ENCODE results near the gene ZNF841.
"Not testable (repeated sequence)": the region's sequence is repeated elsewhere in the genome, so short reads cannot be mapped to it uniquely, and the experiment has no call there.

ZNF841 gene

DNA sequence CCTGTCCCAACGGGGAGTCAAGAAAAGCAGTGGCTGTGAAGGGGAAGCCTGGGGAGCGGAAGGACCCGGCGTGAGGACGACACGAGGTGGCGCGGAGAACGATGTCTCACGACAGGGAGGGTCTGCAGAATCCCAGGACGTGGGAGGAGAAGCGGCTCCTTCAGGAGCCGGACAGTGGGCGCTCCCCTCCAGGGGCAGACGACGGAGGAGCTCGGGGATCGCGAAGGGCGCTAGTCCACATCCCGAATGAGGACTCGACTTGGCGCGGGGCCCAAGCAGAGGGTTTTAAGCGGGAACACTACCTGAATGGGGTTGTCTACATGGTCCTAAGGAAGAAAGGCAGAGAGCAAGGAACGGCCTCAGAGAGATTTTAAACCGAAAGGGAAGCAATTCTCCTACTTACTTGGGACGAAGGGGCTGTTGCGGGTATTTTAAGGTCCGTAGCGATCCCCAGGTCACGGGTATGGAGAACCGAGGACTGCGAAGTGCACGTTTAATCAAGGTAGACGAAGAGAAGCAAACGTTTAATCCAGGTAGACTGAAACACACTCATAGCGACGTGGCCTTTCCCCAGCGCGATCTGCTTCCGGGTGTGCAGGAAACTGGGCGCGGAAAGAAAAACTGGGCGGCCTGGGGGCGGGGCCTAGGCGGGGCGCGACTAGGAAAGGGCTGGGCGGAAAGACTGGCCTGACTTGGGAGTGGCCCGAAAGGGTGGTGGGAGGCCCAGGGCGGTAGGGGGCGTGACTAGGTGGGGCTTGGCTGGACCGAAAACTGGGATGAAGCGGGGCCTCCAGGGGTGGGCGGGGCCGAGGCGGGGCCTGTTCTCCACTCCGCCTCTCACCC, at the start of gene ZNF841:
ZNF841 (minus strand) TSS at position 594 of the 843 bp plus-strand sequence. CDS start 10,964 bp downstream, outside the sequence.
- DNase-seq, result peak; percentile 65 to 76 (median 68)

DNA sequence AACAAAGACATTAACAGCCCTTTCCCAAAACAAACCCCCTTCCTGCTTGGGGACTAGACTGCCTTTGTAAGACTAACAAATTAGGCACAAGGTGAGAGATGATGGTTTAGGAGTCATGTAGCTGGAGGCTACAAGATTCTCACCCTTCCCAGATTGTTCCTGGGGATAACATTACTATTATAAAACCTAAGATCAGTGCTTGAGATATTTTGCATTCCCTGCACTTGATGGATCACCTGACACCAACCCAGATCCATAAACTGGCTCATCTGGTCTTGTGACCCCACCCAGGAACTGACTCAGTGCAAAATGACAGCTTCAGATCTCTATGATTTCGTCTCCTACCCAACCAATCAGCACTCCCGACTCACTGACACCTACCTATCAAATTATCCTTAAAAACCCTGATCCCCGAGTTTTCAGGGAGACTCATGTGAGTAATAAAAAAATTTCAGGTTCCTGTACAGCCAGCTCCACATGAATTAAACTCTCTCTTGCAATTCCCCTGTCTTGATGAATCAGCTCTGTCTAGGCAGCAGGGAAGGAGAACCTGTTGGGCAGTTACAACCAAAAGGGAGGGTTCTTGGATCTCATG, 46.5 kb upstream of the ZNF841 start:
- no peak for DNase-seq

DNA sequence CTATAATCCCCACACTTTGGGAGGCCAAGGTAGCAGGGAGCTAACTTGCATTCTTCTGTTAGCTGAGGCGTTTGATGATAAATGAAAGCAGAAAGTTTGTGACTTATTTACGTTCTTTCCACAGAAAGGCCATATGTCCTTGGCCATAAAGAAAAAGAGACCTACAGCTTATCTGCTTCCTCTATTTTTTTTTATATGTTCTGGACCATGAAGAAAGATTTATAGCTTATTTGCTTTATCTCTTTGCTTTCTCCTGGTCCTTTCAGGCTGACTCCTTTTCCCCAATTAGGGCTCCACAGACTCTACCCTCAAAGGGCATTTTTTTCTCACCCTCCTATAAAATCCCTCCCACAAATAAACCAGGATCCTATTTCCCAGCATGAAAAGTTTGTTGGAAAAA, 45.6 kb upstream of the ZNF841 start:
- no peak for DNase-seq

DNA sequence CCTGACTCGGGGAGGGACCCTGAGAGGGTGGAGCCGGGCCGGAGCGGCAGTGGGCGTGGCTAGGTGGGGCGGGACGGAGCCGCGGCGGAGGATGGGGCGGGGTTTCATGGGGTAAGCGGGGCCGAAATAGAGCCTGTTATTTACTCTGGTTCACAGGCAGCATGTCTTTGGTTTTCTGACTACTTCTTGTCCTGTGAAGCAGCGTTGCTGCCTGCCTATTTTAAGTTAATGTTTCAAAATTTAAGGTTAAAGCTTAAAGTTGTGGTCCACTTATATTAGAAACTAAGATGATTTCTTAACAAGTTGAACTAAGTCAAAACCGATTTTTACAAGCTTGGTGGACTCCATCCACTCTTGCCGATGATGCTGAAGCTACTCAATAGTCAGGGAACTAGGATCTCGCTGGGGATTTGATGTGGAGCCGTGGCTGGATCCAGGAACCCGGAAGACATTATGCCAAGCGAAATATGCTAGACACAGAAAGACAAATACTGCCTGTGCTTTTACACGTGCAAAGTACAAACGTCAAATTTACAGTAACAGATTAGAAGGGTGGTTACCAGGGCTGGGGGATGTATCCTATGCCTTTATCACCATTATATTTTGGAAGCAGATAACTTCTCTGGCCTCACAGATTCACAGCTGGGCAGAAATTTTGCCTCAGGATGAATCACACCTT, 44.6 kb upstream of the ZNF841 start:
- DNase-seq, result peak; percentile 93 to 98 (median 95)

DNA sequence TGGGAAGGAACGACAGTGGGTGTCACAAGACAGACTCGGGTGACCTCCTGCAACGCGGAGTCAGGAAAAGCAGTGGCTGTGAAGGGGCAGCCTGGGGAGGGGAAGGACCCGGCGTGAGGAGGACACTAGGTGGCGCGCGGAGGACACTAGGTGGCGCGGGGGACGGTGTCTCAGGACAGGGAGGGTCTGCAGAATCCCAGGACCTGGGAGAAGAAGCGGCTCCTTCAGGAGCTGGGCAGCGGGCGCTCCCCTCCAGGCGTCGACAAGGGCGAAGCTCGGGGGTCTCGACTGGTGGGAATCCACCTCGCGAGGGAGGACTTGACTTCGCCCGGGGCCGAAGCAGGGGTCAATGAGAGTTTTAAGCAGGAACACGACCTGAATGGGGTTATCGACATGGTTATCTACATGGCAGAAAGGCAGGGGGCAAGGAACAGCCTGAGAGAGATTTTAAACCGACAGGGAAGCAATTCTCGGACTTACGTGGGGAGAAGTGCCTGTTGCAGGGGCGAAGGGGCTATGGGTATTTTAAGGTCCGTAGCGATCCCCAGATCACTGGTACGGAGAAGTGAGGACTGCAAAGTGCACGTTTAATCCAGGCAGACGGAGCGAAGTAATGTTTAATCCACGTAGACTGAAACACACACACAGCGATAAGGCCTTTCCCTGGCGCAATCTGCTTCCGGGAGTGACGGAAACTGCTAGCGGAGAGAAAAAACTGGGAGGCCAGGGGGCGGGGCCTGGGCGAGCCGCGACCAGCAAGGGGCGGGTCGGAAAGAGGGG, 43.9 kb upstream of the ZNF841 start, which contains the start of gene ZNF616:
ZNF616 (minus strand) TSS at position 687 of the 780 bp plus-strand sequence. CDS start 9,426 bp downstream, outside the sequence.
- DNase-seq, result peak; percentile 57 to 60 (median 58)

DNA sequence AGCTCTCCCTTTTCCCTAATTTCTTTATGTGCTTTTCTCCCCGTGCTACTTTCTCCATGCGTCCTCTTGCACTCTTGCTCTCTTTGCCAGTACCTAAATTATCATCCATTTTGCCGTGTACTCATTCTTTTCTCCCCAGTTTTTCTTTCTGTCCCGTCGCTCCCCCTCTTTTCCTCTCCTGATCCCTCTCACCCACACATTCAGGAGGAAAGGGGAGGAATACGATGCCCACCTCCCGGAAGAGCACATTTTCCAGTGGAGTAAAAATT, 43.4 kb upstream of the ZNF841 start:
- no peak for DNase-seq

DNA sequence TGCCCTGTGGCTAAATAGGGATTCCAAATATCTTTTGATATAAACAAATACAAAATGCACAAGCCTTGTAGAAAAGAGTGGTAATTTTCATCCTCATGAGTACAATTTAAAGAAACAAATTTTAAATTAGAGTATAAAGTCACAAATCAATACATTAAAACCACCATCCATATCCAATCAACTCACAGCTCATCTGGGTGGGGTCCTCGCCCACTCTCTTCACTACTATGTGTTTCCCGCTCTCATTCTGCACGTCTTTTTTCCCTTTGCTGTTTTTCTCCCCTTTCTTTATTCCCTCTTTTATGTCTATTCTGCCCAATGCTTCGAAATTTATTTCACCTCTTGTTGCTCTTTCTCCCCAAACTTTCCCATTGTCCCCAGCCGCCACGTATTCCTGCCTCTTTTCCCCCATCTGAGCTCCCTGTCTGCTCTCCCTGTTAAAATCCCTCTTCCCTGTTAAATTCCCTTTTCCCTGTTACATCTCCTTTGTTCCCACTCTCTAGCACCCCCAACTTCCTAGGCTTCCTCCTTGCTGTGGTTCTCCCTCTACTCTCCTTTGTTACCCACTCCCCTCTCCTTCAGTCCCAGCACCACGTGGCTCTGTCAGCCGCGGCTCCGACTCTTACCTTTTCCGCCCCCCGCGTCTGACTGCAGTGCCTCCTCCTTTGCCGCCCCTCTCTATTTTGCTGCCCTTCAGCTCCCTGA, 42.9 kb upstream of the ZNF841 start:
- DNase-seq, result peak in 1 of 4 experiments; percentile 1

DNA sequence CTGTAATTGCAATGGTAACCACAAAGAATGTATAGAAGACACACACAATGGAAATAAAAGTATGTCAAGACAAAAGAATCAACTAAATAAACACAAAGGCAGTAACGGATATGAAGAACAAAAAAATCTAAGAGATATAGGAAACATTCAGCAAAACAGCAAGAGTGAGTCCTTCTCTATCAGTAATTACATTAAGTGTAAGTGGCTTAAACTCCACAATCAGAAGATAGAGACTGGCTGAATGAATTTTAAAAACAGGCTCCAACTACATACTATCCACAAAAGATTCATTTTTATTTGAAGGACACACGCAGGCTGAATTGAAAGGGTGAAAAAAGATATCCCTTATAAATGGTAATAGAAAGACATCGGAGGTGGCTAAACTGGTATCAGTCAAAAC, 24.7 kb upstream of the ZNF841 start:
- no peak for DNase-seq

DNA sequence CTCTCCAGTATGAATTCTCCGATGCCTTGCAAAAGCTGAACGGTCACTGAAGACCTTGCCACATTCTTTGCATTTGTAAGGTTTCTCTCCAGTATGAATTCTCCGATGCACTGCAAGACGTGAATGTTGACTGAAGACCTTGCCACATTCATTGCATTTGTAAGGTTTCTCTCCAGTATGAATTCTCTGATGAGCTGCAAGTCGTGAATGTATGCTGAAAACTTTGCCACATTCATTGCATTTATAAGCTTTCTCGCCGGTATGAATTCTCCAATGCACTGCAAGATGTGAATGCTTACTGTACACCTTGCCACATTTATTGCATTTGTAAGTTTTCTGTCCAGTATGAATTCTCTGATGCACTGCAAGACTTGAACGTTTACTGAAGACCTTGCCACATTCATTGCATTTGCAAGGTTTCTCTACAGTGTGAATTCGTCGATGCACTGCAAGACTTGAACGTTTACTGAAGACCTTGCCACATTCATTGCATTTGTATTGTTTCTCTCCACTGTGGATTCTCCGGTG, 20.0 kb upstream of the ZNF841 start:
- DNase-seq, result no peak

DNA sequence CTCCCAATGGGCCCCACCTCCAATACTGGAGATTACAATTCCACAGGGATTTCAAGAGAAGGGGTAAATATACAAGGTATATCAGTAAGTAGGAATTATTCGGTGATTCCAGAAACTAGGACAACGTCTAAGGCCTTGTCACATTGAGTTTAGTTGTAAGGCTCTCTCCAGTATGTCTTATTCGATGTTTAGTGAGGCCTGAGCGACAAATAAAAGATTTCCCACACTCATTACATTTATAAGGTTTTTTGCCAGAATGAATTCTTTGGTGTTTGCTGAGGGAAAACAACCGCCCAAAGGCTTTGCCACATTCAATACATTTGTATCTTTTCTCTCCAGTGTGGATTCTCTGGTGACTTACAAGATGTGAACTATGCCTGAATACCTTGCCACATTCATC, 19.1 kb upstream of the ZNF841 start:
- no peak for DNase-seq

DNA sequence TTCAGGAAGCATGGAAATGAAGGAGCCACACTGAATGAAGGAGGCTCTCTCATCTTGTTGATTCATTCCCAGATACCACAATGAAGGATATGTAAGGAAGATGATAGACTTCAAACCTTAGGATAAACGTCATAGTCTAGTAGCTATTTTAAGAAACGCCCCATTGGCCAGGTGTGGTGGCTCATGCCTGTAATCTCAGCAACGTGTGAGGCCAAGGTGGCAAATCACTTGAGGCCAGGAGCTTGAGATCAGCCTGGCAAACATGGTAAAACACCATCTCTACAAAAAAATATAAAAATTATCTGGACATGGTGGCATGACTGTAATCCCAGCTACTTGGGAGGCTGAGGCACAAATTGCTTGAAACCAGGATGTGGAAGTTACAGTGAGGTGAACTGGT, 17.1 kb upstream of the ZNF841 start:
- DNase-seq, result no peak

DNA sequence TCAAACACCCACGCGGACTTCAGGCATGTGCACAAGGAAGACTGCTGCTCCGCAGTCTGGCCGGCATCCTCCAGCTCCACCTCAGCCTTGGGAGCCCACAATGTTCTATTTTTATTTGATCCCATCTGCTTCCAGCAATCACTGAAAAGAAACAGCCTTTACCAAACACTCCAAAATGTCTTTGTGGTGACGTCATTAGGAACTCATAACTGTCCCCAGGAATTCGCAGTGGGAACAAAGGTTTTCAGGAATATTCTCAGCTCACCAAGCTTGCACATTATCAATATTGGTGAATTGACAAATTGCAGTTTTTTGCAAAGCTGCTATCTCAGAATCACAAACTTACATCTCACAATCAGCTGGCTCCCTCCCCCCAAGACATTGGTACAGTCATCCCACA, 15.2 kb upstream of the ZNF841 start:
- DNase-seq, result no peak

DNA sequence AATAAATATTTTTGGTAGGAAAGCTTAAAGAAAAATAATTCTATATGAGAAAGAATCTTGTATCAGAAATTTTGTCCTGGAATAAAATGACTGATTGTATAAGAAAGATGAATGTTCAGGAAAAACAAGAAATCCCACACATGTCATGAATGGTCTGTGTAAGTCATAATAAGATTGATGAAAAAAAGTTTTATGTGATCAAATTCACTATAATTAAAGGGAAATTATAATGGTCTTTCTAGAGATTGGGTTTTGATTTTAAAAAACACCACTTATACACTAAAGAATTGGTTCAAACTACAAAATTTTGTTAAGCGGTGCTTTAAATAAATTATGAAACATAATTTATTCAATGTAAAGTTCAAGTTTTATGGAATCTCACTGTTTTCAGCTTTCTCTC, 7.2 kb upstream of the ZNF841 start:
- DNase-seq, result no peak

DNA sequence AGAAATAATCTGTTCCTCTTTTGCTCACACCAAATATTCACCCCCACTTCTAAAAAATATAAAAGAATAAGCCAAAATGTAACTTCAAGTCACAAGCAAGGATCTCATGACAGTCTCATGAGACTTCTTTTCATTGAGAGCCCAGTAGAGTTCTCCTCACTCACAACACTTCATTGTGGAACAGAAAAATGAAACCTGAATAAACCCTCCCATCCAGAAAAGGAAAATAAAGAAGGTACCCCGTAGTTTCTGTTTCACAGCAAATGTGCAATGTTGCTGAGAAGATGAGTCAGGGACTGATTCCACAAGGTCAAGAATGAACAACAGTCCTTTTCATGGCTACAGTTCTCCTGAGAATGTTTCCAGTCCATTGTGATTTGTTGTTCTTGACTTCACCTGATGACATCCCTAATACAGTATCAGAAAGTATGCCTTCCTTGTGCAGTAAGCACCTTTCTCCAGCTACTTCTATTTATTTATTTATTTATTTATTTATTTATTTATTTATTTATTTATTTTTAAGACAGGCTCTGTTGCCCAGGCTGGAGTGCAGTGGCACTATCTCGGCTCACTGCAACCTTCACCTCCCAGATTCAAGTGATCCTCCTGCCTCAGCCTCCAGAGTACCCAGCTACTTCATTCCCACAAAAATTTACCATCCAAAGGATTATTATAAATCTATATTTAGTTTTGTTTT, 6.4 kb upstream of the ZNF841 start:
- DNase-seq, result no peak

DNA sequence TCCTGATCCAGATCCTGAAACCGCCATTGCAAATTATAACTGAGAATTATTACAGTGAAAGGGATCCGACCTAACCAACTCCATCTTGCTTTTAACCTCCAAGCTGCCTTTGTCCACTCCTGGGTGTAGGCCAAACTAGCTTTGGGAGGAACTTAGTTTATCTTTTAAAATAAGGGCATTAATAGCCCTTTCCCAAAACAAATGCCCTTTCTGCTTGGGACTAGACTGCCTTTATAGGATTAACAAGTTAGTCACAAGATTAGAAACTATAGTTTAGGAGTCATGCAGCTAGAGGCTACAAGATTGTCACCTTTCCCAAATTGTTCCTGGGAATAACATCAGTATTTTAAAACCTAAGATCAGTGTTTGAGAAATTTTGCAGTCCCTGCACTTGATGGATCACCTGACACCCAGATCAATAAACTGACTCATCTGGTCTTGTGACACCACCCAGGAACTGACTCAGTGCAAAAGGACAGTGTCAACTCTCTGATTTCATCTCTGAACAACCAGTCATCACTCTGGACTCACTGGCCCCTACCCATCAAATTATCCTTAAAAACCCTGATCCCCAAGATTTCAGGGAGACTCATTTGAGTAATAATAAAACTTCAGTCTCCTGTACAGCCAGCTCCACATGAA, 4.1 kb upstream of the ZNF841 start:
- no peak for DNase-seq

DNA sequence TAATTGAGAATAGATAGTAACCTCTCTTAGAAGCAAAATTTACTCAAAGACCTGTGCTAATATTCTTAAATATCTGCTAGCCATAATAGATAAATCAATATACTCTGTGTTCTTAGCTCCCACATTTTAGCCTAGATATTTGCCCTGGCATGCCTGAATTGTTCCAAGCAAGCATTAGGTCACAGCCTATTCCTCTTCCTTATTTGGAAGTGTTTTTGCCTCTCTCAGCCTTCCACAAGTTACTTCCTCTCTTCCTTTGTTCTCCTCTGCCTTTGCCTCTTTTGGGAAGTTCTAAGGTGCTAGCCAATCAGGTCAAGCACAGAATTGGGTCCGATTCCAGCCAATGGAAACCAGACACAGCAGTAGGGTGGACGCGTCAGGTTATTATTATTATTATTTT, 851 bp upstream of the ZNF841 start:
- not testable (repeated sequence) for DNase-seq

DNA sequence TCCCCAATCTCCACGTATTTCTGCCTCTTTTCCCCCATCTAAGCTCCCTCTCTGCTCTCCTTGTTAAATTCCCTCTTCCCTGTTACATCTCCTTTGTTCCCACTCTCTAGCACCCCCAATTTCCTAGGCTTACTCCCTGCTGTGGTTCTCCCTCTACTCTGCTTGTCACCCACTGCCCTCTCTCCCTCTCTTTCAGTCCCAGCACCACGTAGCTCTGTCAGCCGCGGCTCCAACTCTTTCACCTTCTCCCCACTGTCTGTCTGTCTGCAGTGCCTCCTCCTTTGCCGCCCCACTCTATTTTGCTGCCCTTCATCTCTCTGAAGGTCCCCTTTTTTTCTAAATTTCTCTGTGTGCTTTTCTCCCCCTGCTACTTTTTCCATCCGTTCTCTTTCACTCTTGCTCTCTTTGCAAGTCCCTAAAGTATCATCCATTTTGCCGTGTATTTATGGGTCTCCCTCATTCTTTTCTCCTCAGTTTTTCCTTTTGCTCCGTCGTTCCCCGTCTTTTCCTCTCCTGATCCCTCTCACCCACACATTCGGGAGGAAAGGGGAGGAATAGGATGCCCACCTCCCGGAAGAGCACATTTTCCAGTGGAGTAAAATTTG, 937 bp downstream of the ZNF841 start:
- DNase-seq, result no peak

DNA sequence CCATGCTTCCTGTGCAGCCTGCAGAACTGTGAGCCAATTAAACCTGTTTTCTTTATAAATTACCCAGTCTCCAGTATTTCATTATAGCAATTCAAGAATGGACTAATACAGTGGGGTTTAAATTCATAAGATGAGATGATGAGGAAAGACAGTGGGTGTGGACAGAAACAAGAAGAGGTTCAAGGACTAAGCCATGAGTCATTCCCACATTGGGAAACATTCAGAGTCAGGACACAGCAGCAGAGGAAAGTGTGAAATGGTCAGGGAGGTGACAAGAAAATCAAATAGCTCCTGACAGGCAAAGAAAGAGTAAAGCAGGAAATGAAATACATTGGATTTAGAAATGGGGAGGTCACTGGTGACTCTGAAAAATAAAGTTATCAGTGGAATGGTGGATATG, 9.1 kb downstream of the ZNF841 start:
- DNase-seq, result no peak

DNA sequence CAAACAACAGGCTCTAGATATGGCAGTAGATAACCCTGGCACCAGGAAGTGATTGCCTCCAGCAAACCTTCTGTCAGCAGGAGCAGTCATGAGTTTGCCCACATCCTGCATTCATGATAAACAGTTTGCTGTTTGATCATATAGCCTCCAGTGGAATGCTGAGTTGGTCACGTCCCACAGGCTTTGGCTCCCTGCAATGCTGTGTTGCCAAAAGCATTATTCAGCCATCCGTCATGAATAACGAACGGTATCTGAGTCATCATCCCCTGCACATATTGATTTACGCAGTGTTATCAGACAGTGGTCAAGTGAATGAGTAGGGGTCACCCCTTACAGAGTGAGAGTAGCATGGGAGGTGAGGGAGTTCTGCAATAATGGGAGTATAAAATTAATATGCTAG, 25.1 kb downstream of the ZNF841 start:
- no peak for DNase-seq

DNA sequence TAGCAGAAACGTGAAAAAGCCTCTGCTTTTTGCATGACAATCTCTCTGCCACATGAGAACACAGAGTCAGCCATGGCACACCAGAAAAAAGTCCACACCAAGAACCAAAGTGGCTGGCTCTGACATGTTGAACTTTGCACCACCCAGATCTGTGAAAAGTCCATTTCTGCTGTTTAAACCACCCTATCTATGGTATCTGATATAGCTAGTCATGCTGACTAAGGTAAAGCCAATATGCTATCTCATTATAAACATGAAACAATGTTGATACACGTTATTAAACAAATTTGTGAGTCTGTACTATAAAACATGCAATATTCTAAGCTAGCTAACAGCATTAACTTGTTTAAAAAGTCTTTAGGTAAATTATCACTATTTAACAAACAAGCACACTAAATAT, 25.9 kb downstream of the ZNF841 start:
- no peak for DNase-seq
